ENCODE results near the gene LYPD6B. TPM values are rescaled to one million over a fixed set of nuclear protein-coding genes. Genes with fewer than 3 reads are reported as not detected.
A peak's percentile ranks its signal among the peaks of the same experiment; 100 is the strongest.

Gene LYPD6B
- total and polyA plus RNA-seq, 2 donors, result 0.24 to 1.4 TPM

DNA sequence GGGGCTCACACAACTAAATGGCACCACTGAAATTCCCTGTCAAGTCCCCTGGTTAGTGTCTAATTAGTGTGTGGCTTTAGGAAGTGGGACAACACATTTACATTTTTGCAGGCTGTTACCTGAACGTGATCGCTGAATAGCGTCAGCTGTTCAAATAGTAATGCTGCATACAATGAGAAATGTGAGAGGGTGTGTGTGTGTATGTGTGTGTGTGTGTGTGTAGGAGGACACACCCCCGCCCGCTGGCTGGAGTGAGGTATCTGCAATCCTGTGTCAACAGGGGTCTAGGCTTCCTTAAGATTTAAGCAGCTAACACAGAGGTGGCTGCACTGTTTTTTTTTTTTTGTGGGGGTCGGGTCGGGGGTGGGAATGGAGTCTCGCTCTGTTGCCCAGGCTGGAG, 4.8 kb upstream of the LYPD6B start:
- WGBS, result 95% methylated on average over 8 of the region's 8 CpGs
- DNase-seq (ENCODE audit: low read depth in 6 of 9, low spot score in 9 of 9), result no peak
- Histone ChIP-seq H3K27me3 (ENCODE audit: control insufficient read depth in 2 of 2, insufficient read depth in 1 of 2, low read length in 1 of 2) (peaks cover 12 to 28% of the 10 kb centered on the region in 2 donors), H3K4me3 (ENCODE audit: low read length in 2 of 2) (no peak overlapping the region), H3K36me3 (ENCODE audit: control insufficient read depth in 2 of 2, insufficient read depth in 2 of 2, low read length in 1 of 2) (no peaks in the 10 kb centered on the region), H3K9me3 (ENCODE audit: control insufficient read depth in 2 of 2, insufficient read depth in 1 of 2, low read length in 1 of 2) (no peaks in the 10 kb centered on the region), H3K4me1 (ENCODE audit: control insufficient read depth in 2 of 2, insufficient read depth in 2 of 2, low read length in 2 of 2) (no peaks in the 10 kb centered on the region), H3K27ac (ENCODE audit: low read depth in 1 of 2, low read length in 1 of 2) (no peak overlapping the region)

DNA sequence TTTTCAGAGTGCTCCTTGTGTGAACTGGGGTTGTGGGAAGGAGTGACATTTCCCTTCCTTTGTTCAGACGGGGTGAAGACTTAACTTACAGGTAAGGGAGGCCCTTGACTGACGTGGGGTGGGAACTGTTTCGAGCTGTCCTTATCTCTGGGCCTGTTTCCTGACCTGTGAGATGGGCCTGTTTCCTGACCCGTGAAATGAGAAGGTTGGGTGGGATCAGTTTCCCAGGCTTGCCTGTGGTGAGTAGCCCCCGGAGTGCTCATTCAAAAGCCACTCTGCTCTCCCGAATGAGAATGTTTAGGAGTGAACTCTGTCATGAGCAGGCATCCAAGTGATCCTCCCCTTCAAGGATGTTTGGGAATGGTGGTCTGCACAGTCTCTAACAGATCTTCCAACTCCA, 4.1 kb upstream of the LYPD6B start:
- 86% methylated on average over 6 of the region's 6 CpGs for WGBS
- Histone ChIP-seq H3K36me3 (ENCODE audit: control insufficient read depth in 2 of 2, insufficient read depth in 2 of 2, low read length in 1 of 2) (no peaks in the 10 kb centered on the region), H3K4me3 (ENCODE audit: low read length in 2 of 2) (no peak overlapping the region), H3K9me3 (ENCODE audit: control insufficient read depth in 2 of 2, insufficient read depth in 1 of 2, low read length in 1 of 2) (no peaks in the 10 kb centered on the region), H3K27ac (ENCODE audit: low read depth in 1 of 2, low read length in 1 of 2) (no peak overlapping the region), H3K4me1 (ENCODE audit: control insufficient read depth in 2 of 2, insufficient read depth in 2 of 2, low read length in 2 of 2) (peaks cover 0 to 2% of the 10 kb centered on the region in 2 donors), H3K27me3 (ENCODE audit: control insufficient read depth in 2 of 2, insufficient read depth in 1 of 2, low read length in 1 of 2) (peaks cover 19 to 34% of the 10 kb centered on the region in 2 donors)
- DNase-seq (ENCODE audit: low read depth in 6 of 9, low spot score in 9 of 9), result no peak

DNA sequence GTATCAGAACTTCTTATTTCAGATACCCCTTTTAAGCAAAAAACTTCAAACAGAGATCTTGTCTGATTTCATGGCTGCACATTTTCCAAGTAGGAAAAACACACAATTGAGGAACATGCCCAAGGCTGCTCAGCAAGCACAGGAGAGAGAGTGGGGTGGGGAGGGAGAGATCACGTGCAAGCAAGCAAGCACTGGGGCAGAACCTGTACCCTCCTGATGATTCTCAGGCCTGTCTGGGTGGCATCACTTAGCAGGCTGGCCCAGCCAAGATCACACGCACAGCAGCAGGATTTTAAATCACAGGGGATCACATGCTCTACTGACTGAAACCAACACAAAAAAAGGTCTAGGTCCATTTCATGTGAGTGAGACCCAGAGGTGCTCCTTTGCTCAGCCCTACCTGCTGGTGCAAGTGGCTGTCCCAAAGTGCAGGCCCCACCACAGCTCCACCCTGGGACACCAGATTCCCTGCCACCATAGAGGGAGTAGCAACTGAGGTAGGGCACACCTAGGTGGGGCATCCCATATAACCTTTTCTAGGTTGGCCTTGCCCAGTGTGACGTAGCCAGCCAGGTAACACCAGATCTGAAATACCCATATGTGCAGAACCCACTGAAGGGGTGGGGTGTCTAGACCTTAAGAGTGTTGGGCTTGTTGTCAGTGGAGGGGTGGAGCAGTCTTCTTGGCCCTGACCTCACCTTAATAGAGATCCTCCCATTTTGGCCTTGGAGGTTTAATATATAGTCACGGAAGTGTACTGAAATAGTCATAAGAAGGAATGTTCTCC, 1.8 kb upstream of the LYPD6B start:
- 95% methylated on average over 4 of the region's 4 CpGs for WGBS
- no peaks in the 10 kb centered on the region for H3K36me3 ChIP-seq (ENCODE audit: control insufficient read depth in 2 of 2, insufficient read depth in 2 of 2, low read length in 1 of 2)
- DNase-seq (ENCODE audit: low read depth in 6 of 9, low spot score in 9 of 9), result no peak
- H3K4me3 ChIP-seq (ENCODE audit: low read length in 2 of 2), result no peak overlapping the region
- peaks cover 0 to 2% of the 10 kb centered on the region in 2 donors for H3K4me1 ChIP-seq (ENCODE audit: control insufficient read depth in 2 of 2, insufficient read depth in 2 of 2, low read length in 2 of 2)
- no peaks in the 10 kb centered on the region for H3K9me3 ChIP-seq (ENCODE audit: control insufficient read depth in 2 of 2, insufficient read depth in 1 of 2, low read length in 1 of 2)
- H3K27me3 ChIP-seq (ENCODE audit: control insufficient read depth in 2 of 2, insufficient read depth in 1 of 2, low read length in 1 of 2), result peaks cover 24 to 44% of the 10 kb centered on the region in 2 donors
- no peak overlapping the region for H3K27ac ChIP-seq (ENCODE audit: low read depth in 1 of 2, low read length in 1 of 2)

DNA sequence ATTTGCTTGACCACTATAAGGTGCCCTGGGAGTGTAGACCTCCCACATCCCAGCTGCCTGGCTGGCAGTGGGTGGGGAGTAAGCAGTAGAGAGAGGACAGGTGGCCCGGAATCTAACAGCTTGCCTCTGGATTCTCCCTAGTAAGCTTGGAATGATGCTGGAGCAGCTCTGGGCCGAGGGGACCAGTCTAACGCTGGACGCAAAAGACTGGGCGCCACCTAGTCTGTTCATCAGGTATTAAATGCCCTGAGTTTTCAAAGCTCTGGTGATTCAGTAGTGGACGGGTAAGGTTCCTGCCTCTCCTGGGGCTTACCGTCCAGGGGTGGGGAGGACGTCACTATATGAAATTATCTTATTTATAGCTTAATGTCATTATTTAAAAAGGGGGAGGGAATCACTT, 648 bp upstream of the LYPD6B start:
- Histone ChIP-seq H3K4me1 (ENCODE audit: control insufficient read depth in 2 of 2, insufficient read depth in 2 of 2, low read length in 2 of 2) (peaks cover 0 to 2% of the 10 kb centered on the region in 2 donors), H3K27ac (ENCODE audit: low read depth in 1 of 2, low read length in 1 of 2) (no peak overlapping the region), H3K36me3 (ENCODE audit: control insufficient read depth in 2 of 2, insufficient read depth in 2 of 2, low read length in 1 of 2) (no peaks in the 10 kb centered on the region), H3K4me3 (ENCODE audit: low read length in 2 of 2) (no peak overlapping the region), H3K9me3 (ENCODE audit: control insufficient read depth in 2 of 2, insufficient read depth in 1 of 2, low read length in 1 of 2) (no peaks in the 10 kb centered on the region), H3K27me3 (ENCODE audit: control insufficient read depth in 2 of 2, insufficient read depth in 1 of 2, low read length in 1 of 2) (peaks cover 24 to 44% of the 10 kb centered on the region in 2 donors)
- WGBS, result 77% methylated on average over 8 of the region's 8 CpGs
- no peak for DNase-seq (ENCODE audit: low read depth in 6 of 9, low spot score in 9 of 9)

DNA sequence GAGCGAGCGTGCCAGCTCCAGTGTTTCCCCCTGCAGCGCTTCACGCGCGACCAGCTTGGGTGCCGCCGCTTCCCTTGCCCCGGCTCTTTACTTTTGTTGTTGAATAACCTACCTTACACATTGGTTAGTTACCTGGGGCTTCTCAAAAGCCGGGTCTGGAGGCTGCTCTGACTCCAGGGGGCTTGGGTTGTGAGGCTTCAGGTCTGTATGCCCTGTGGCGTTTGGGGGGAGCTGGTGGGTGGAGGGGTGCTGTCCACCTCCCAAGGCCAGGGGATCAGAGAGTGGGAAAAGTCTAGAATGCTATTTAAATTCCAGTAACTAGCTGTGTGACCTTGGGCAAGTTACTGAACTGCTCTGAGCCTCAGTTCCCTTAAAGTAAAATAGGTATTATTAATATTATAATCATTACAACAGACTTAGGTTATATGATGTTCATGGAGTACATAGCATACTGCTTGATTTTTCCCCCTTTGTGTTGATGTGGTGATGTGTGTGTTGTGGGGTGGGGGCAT, 770 bp downstream of the LYPD6B start:
- 56% methylated on average over 11 of the region's 11 CpGs for WGBS
- no peak for DNase-seq (ENCODE audit: low read depth in 6 of 9, low spot score in 9 of 9)
- H3K4me1 ChIP-seq (ENCODE audit: control insufficient read depth in 2 of 2, insufficient read depth in 2 of 2, low read length in 2 of 2), result peaks cover 0 to 2% of the 10 kb centered on the region in 2 donors
- peaks cover 24 to 44% of the 10 kb centered on the region in 2 donors for H3K27me3 ChIP-seq (ENCODE audit: control insufficient read depth in 2 of 2, insufficient read depth in 1 of 2, low read length in 1 of 2)
- no peaks in the 10 kb centered on the region for H3K36me3 ChIP-seq (ENCODE audit: control insufficient read depth in 2 of 2, insufficient read depth in 2 of 2, low read length in 1 of 2)
- H3K27ac ChIP-seq (ENCODE audit: low read depth in 1 of 2, low read length in 1 of 2), result no peak overlapping the region
- no peaks in the 10 kb centered on the region for H3K9me3 ChIP-seq (ENCODE audit: control insufficient read depth in 2 of 2, insufficient read depth in 1 of 2, low read length in 1 of 2)
- H3K4me3 ChIP-seq (ENCODE audit: low read length in 2 of 2), result no peak overlapping the region

DNA sequence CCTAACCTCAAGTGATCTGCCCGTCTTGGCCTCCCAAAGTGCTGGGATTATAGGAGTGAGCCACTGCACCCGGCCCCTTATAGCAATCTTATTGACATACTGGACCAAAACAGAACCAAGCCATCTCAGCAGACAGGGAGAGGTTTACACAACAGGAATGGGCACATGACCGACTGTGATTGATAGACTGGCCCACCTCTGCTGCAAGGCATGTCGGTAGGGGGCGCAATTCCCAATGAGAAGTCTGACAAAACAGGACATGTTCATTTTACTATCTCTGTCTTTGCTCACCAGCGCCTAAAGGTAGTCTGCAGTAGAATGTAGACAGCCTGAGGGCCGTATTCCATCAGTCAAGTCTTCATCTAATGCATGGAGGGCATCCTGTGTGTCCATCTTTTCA, 2.0 kb downstream of the LYPD6B start:
- H3K27me3 ChIP-seq (ENCODE audit: control insufficient read depth in 2 of 2, insufficient read depth in 1 of 2, low read length in 1 of 2), result peaks cover 24 to 44% of the 10 kb centered on the region in 2 donors
- DNase-seq (ENCODE audit: low read depth in 6 of 9, low spot score in 9 of 9), result peak in 3 of 9 donors; percentile 11 to 16 (median 13)
- WGBS, result 78% methylated on average over 7 of the region's 7 CpGs
- H3K4me3 ChIP-seq (ENCODE audit: low read length in 2 of 2), result no peak overlapping the region
- no peaks in the 10 kb centered on the region for H3K9me3 ChIP-seq (ENCODE audit: control insufficient read depth in 2 of 2, insufficient read depth in 1 of 2, low read length in 1 of 2)
- H3K27ac ChIP-seq (ENCODE audit: low read depth in 1 of 2, low read length in 1 of 2), result no peak overlapping the region
- H3K36me3 ChIP-seq (ENCODE audit: control insufficient read depth in 2 of 2, insufficient read depth in 2 of 2, low read length in 1 of 2), result no peaks in the 10 kb centered on the region
- peaks cover 0 to 2% of the 10 kb centered on the region in 2 donors for H3K4me1 ChIP-seq (ENCODE audit: control insufficient read depth in 2 of 2, insufficient read depth in 2 of 2, low read length in 2 of 2)

DNA sequence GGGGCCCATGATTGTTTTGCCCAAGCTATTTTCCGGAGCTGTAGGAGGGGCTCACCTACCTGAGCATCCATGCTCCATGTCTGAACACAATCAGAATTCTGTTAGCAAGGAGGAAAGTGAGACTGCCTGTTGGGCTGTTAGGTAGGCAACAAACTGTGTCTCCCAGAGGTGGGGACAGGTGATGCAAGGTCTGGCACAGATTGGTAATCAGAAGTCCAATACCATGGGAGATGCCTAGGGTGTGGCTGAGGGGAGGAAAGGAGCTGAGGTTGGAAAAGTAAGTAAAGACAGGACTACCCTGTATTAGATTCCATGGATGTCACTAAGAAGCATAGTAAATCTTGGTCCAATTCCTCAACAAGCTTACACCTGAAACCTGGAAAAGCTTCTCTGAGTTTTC, 3.0 kb downstream of the LYPD6B start:
- H3K27me3 ChIP-seq (ENCODE audit: control insufficient read depth in 2 of 2, insufficient read depth in 1 of 2, low read length in 1 of 2), result peaks cover 24 to 40% of the 10 kb centered on the region in 2 donors
- WGBS, result 98% methylated on average over 1 of the region's 1 CpG
- H3K9me3 ChIP-seq (ENCODE audit: control insufficient read depth in 2 of 2, insufficient read depth in 1 of 2, low read length in 1 of 2), result no peaks in the 10 kb centered on the region
- no peak for DNase-seq (ENCODE audit: low read depth in 6 of 9, low spot score in 9 of 9)
- no peak overlapping the region for H3K27ac ChIP-seq (ENCODE audit: low read depth in 1 of 2, low read length in 1 of 2)
- H3K4me3 ChIP-seq (ENCODE audit: low read length in 2 of 2), result no peak overlapping the region
- peaks cover 0 to 2% of the 10 kb centered on the region in 2 donors for H3K4me1 ChIP-seq (ENCODE audit: control insufficient read depth in 2 of 2, insufficient read depth in 2 of 2, low read length in 2 of 2)
- no peaks in the 10 kb centered on the region for H3K36me3 ChIP-seq (ENCODE audit: control insufficient read depth in 2 of 2, insufficient read depth in 2 of 2, low read length in 1 of 2)

DNA sequence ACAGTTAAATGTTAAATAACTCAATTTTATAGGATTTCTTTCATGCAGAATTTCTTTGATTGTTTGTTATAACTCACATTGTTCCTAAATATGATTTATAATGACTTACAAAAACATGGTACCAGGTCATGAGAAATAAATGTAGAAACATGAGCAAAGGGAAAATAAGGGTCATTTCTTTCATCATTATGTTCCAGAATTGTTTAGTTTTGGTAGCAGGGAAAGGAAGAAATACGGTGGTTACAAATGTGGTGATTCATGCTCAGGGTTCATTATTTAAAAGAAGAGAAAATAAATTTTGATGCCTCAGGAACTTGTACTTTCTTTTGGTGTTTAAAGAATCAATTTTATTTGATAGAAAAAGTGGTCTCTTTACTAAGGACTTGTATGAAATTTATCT, 4.4 kb downstream of the LYPD6B start:
- 86% methylated on average over 1 of the region's 1 CpG for WGBS

DNA sequence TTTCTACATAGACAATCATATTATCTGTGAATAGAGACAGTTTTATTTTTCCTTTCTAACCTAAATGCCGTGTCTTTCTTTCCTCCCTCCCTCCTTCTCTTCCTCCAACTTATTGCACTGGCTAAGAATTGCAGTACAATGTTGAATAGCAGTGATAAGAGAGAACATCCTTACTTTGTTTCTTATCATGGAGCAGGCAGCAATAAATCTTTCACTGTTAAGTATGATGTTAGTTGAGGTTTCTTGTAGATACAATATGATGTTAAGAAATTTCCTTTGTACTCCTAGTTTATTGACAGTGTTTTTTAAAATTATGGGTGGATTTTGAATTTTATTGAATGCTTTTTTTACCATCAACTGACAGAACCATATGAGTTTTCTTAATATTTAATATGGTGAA, 6.0 kb downstream of the LYPD6B start:
- Histone ChIP-seq H3K9me3 (ENCODE audit: control insufficient read depth in 2 of 2, insufficient read depth in 1 of 2, low read length in 1 of 2) (no peaks in the 10 kb centered on the region), H3K27ac (ENCODE audit: low read depth in 1 of 2, low read length in 1 of 2) (no peak overlapping the region), H3K36me3 (ENCODE audit: control insufficient read depth in 2 of 2, insufficient read depth in 2 of 2, low read length in 1 of 2) (no peaks in the 10 kb centered on the region), H3K27me3 (ENCODE audit: control insufficient read depth in 2 of 2, insufficient read depth in 1 of 2, low read length in 1 of 2) (peaks cover 5 to 12% of the 10 kb centered on the region in 2 donors), H3K4me1 (ENCODE audit: control insufficient read depth in 2 of 2, insufficient read depth in 2 of 2, low read length in 2 of 2) (no peaks in the 10 kb centered on the region), H3K4me3 (ENCODE audit: low read length in 2 of 2) (no peak overlapping the region)
- 85% methylated on average over 1 of the region's 1 CpG for WGBS
- DNase-seq (ENCODE audit: low read depth in 6 of 9, low spot score in 9 of 9), result no peak

More for the DNA sequence above, 4.4 kb downstream of the LYPD6B start:
- H3K9me3 ChIP-seq (ENCODE audit: control insufficient read depth in 2 of 2, insufficient read depth in 1 of 2, low read length in 1 of 2), result no peaks in the 10 kb centered on the region
- H3K36me3 ChIP-seq (ENCODE audit: control insufficient read depth in 2 of 2, insufficient read depth in 2 of 2, low read length in 1 of 2), result no peaks in the 10 kb centered on the region
- H3K27me3 ChIP-seq (ENCODE audit: control insufficient read depth in 2 of 2, insufficient read depth in 1 of 2, low read length in 1 of 2), result peaks cover 20 to 26% of the 10 kb centered on the region in 2 donors
- no peak overlapping the region for H3K27ac ChIP-seq (ENCODE audit: low read depth in 1 of 2, low read length in 1 of 2)
- no peak for DNase-seq (ENCODE audit: low read depth in 6 of 9, low spot score in 9 of 9)
- H3K4me1 ChIP-seq (ENCODE audit: control insufficient read depth in 2 of 2, insufficient read depth in 2 of 2, low read length in 2 of 2), result peaks cover 0 to 2% of the 10 kb centered on the region in 2 donors
- no peak overlapping the region for H3K4me3 ChIP-seq (ENCODE audit: low read length in 2 of 2)
